Sigmoid colon (tissue), 4 donors: ENCODE measurements around the gene TCF3.

Experiments used
- CTCF ChIP-seq, 4 experiments: fragments of 450-650 bp in 3 of 4; fragments of 200-600 bp in 1 of 4; IDR thresholded peaks; one replicate each; pipeline ENCODE4 v1.5.1; 2016 to 2019; ENCODE audit warnings: antibody characterized with exemption in 4 of 4, mild to moderate bottlenecking in 3 of 4, moderate library complexity in 2 of 4
- EP300 ChIP-seq, 4 donors: sonication (generic); formaldehyde crosslinking; IDR thresholded peaks; one replicate each; pipeline ENCODE4 v1.6.1; 2017; ENCODE audit warnings: antibody characterized with exemption in 4 of 4
- POLR2A ChIP-seq, 2 donors: fragments of 450-650 bp; IDR thresholded peaks; one replicate each; pipeline ENCODE4 v1.6.1; 2016; ENCODE audit warnings: antibody characterized with exemption in 2 of 2, mild to moderate bottlenecking in 2 of 2, moderate library complexity in 2 of 2

- TF ChIP-seq CTCF (IDR thresholded peaks at IDR 0.05), result no peak
- no peak for TF ChIP-seq POLR2A (IDR thresholded peaks at IDR 0.05)
- TF ChIP-seq EP300 (IDR thresholded peaks at IDR 0.05), result no peak
These were observed 67.2 kb downstream of the TCF3 start for GRCh38 chr19:1585243-1585580.
